Measurements from ENCODE around the gene HEY2. TPM values are rescaled to one million over a fixed set of nuclear protein-coding genes. Genes with fewer than 3 reads are reported as not detected.

The HEY2 gene
- total RNA-seq, 2 donors from 2014 or later, result 9.2 to 11.3 TPM

DNA sequence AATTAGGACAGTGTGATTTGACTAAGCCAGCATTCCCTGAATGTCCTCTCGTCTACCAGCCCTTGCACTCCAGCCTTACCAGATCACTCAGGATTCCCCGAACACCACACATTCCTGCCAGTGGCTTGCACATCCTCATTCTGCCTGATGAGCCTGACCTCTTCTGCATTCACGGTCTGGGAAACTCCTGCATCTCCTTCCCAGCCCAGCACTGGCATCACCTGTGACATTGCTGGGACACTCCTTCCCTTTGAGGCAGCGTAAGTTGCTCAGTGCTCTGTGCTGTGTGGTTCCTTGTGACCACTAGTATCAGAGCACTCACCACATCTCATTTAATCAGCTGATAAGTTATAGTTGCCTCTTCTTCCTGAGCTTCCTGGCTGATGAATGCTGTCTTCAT, 58.6 kb downstream of the HEY2 start:
- DNase-seq (ENCODE audit: low spot score), result no peak
- intact Hi-C loops (cut with DNase I), result no loop called here

DNA sequence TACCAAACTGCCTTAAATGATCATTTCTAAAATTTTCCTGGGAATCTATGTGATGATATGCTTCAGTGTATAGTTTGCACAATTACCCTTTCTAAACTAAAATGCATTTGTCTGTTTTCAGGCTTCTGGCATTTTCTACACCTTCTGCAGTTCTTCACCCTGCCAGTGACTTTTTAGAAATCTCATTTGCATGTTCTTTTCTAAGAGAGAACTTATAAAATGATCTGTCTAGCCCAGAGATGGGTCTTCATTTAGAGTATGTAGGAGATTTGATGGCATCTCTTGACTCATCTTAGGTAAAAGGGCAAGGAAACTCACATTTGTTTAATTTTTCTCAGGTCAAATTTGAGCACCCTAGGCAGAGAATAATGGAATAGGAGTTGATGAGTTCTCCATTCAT, 59.2 kb downstream of the HEY2 start:
- DNase-seq (ENCODE audit: low spot score), result no peak
- intact Hi-C loops (cut with DNase I), result no loop called here

GRCh38 chr6:125809570-125810170, 60.2 kb downstream of the HEY2 start:
- no peak for DNase-seq (ENCODE audit: low spot score)
- intact Hi-C loops (cut with DNase I), result no loop called here

DNA sequence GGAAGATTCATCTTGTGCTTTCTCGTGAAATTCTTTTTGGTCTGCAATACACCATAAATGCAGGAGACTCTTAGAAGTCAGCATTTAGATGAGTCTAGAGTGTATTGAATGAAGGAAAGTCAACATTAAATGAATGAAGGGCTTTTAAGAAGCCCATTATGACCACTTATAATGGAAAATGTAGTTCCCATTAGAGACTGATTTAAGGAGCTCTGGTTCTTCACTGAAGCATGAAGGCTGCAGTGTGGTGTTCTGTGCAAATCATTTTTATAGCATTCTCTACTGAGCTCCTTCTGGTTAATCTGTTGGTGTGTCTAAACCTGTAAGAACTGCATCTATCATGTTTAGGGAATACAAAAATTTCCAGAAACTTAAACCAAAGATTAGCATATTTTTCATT, 61.0 kb downstream of the HEY2 start:
- DNase-seq (ENCODE audit: low spot score), result no peak
- intact Hi-C loops (cut with DNase I), result no loop called here

Other genes starting within 250 kb of the HEY2 start
- 10 to 100 TPM; 41.5 to 43.3 TPM for gene NCOA7, start 41.3 kb downstream of the HEY2 start, total RNA-seq
- gene HINT3, start 207.1 kb downstream of the HEY2 start, total RNA-seq, result 10 to 100 TPM; 22.5 to 28.4 TPM
- 10 to 100 TPM; 19.8 to 22.4 TPM for gene TRMT11, start 236.9 kb downstream of the HEY2 start, total RNA-seq

All from posterior vena cava (tissue), 2 donors.